ENCODE data around the gene NALCN. TPM values are rescaled to one million over a fixed set of nuclear protein-coding genes. Genes with fewer than 3 reads are reported as not detected.

Gene NALCN
- total and polyA plus RNA-seq, 4 donors = 0.09 to 0.92 (median 0.18) TPM

- Histone ChIP-seq H3K4me1 (ENCODE audit: control insufficient read depth in 4 of 4, insufficient read depth in 4 of 4, low read length in 3 of 4) (no peaks in the 10 kb centered on the region), H3K9me3 (ENCODE audit: control insufficient read depth in 4 of 4, low read length in 3 of 4) (no peaks in the 10 kb centered on the region), H3K27me3 (ENCODE audit: control insufficient read depth in 4 of 4, insufficient read depth in 4 of 4, low read length in 3 of 4) (no peaks in the 10 kb centered on the region), H3K27ac (ENCODE audit: low read depth in 1 of 2, low read length in 2 of 2) (no peak overlapping the region), H3K9ac (ENCODE audit: low read depth in 1 of 2, low read length in 2 of 2) (no peak overlapping the region), H3K36me3 (ENCODE audit: control insufficient read depth in 4 of 4, insufficient read depth in 3 of 4, low read depth in 1 of 4, low read length in 3 of 4) (no peaks in the 10 kb centered on the region), H3K4me3 (ENCODE audit: low read depth in 1 of 3, low read length in 3 of 3) (no peak overlapping the region)
- DNase-seq (ENCODE audit: low spot score) = no peak
- no peak for TF ChIP-seq RXRA (IDR thresholded peaks at IDR 0.05)
- no peak for TF ChIP-seq HNF4A (conservative IDR thresholded peaks at IDR 0.05)
- no peak for TF ChIP-seq CTCF (IDR thresholded peaks at IDR 0.05; ENCODE audit: low read depth, low read length, missing input control)
- TF ChIP-seq, protein P1, sequence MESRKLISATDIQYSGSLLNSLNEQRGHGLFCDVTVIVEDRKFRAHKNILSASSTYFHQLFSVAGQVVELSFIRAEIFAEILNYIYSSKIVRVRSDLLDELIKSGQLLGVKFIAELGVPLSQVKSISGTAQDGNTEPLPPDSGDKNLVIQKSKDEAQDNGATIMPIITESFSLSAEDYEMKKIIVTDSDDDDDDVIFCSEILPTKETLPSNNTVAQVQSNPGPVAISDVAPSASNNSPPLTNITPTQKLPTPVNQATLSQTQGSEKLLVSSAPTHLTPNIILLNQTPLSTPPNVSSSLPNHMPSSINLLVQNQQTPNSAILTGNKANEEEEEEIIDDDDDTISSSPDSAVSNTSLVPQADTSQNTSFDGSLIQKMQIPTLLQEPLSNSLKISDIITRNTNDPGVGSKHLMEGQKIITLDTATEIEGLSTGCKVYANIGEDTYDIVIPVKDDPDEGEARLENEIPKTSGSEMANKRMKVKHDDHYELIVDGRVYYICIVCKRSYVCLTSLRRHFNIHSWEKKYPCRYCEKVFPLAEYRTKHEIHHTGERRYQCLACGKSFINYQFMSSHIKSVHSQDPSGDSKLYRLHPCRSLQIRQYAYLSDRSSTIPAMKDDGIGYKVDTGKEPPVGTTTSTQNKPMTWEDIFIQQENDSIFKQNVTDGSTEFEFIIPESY (IDR thresholded peaks at IDR 0.05) = no peak
- no peak for TF ChIP-seq JUND (IDR thresholded peaks at IDR 0.05)
- no peak for TF ChIP-seq TAF1 (conservative IDR thresholded peaks at IDR 0.05)
- TF ChIP-seq, protein P2, sequence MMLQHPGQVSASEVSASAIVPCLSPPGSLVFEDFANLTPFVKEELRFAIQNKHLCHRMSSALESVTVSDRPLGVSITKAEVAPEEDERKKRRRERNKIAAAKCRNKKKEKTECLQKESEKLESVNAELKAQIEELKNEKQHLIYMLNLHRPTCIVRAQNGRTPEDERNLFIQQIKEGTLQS (IDR thresholded peaks at IDR 0.05) = no peak
- TF ChIP-seq FOXA1 (IDR thresholded peaks at IDR 0.05) = no peak
- TF ChIP-seq, protein P3, sequence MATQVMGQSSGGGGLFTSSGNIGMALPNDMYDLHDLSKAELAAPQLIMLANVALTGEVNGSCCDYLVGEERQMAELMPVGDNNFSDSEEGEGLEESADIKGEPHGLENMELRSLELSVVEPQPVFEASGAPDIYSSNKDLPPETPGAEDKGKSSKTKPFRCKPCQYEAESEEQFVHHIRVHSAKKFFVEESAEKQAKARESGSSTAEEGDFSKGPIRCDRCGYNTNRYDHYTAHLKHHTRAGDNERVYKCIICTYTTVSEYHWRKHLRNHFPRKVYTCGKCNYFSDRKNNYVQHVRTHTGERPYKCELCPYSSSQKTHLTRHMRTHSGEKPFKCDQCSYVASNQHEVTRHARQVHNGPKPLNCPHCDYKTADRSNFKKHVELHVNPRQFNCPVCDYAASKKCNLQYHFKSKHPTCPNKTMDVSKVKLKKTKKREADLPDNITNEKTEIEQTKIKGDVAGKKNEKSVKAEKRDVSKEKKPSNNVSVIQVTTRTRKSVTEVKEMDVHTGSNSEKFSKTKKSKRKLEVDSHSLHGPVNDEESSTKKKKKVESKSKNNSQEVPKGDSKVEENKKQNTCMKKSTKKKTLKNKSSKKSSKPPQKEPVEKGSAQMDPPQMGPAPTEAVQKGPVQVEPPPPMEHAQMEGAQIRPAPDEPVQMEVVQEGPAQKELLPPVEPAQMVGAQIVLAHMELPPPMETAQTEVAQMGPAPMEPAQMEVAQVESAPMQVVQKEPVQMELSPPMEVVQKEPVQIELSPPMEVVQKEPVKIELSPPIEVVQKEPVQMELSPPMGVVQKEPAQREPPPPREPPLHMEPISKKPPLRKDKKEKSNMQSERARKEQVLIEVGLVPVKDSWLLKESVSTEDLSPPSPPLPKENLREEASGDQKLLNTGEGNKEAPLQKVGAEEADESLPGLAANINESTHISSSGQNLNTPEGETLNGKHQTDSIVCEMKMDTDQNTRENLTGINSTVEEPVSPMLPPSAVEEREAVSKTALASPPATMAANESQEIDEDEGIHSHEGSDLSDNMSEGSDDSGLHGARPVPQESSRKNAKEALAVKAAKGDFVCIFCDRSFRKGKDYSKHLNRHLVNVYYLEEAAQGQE (IDR thresholded peaks at IDR 0.05) = no peak
- TF ChIP-seq GABPA (IDR thresholded peaks at IDR 0.05 in 1 of 2, conservative IDR thresholded peaks at IDR 0.05 in 1 of 2) = no peak
- TF ChIP-seq HNF4G (IDR thresholded peaks at IDR 0.05) = no peak
- no peak for TF ChIP-seq YY1 (IDR thresholded peaks at IDR 0.05)
- no peak for TF ChIP-seq FOXA2 (IDR thresholded peaks at IDR 0.05)
- TF ChIP-seq SP1 (IDR thresholded peaks at IDR 0.05) = no peak
- WGBS = 71% methylated on average over 5 of the region's 5 CpGs
Measured at GRCh38 chr13:101332583-101332982, 83.7 kb downstream of the NALCN start.

DNA sequence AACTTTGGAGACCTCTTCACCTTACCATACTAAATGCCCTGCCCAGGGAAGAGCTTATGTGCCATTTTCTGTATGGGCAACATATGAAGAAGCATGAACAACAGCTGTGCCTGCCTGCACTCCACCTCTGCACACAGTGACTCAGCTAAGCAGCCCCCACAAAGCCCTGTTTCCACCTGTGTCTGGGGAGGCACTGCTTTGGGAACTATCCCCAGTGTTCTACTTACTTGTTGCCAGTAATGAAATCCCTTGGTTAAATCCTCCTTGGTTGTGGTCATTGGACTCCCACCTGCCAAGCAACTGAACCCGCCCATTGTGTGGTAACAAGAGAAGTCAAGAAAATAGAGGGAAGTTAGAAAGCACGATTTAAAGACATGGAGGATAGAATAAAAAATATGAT is 84.6 kb downstream of the NALCN start:
- no peak for DNase-seq (ENCODE audit: low spot score)
- Histone ChIP-seq H3K9me3 (ENCODE audit: control insufficient read depth in 4 of 4, low read length in 3 of 4) (no peaks in the 10 kb centered on the region), H3K27ac (ENCODE audit: low read depth in 1 of 2, low read length in 2 of 2) (no peak overlapping the region), H3K9ac (ENCODE audit: low read depth in 1 of 2, low read length in 2 of 2) (no peak overlapping the region), H3K27me3 (ENCODE audit: control insufficient read depth in 4 of 4, insufficient read depth in 4 of 4, low read length in 3 of 4) (peaks cover 0 to 3% (median 0%) of the 10 kb centered on the region in 4 donors), H3K4me1 (ENCODE audit: control insufficient read depth in 4 of 4, insufficient read depth in 4 of 4, low read length in 3 of 4) (no peaks in the 10 kb centered on the region), H3K4me3 (ENCODE audit: low read depth in 1 of 3, low read length in 3 of 3) (no peak overlapping the region), H3K36me3 (ENCODE audit: control insufficient read depth in 4 of 4, insufficient read depth in 3 of 4, low read depth in 1 of 4, low read length in 3 of 4) (no peaks in the 10 kb centered on the region)
- 55% methylated on average over 2 of the region's 2 CpGs for WGBS
- no peak for TF ChIP-seq CTCF (IDR thresholded peaks at IDR 0.05; ENCODE audit: low read depth, low read length, missing input control)
- TF ChIP-seq, protein P2 (IDR thresholded peaks at IDR 0.05) = no peak
- no peak for TF ChIP-seq EGR1 (IDR thresholded peaks at IDR 0.05; ENCODE audit: low read depth in 2 of 2)
- TF ChIP-seq, protein P3 (IDR thresholded peaks at IDR 0.05) = no peak
- TF ChIP-seq, protein P4, sequence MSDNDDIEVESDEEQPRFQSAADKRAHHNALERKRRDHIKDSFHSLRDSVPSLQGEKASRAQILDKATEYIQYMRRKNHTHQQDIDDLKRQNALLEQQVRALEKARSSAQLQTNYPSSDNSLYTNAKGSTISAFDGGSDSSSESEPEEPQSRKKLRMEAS (IDR thresholded peaks at IDR 0.05) = no peak
- TF ChIP-seq RXRA (IDR thresholded peaks at IDR 0.05) = no peak
- TF ChIP-seq NR2F2 (IDR thresholded peaks at IDR 0.05) = no peak
- no peak for TF ChIP-seq JUND (IDR thresholded peaks at IDR 0.05)
- TF ChIP-seq TAF1 (conservative IDR thresholded peaks at IDR 0.05) = no peak
- no peak for TF ChIP-seq GABPA (IDR thresholded peaks at IDR 0.05 in 1 of 2, conservative IDR thresholded peaks at IDR 0.05 in 1 of 2)
- TF ChIP-seq HNF4G (IDR thresholded peaks at IDR 0.05) = no peak
- no peak for TF ChIP-seq YY1 (IDR thresholded peaks at IDR 0.05)

Data from liver (tissue), 9 donors.